HG03520 (cell line): ENCODE results near the gene CAPS2.

ENCODE experiments used
- ATAC-seq: cut with Tn5 transposase; IDR thresholded peaks from one replicate; pipeline ENCODE4 v1.9.1; 2021; ENCODE audit warnings: mild to moderate bottlenecking, moderate library complexity; ENCODE audit not compliant: unreplicated experiment

The CAPS2 gene

DNA sequence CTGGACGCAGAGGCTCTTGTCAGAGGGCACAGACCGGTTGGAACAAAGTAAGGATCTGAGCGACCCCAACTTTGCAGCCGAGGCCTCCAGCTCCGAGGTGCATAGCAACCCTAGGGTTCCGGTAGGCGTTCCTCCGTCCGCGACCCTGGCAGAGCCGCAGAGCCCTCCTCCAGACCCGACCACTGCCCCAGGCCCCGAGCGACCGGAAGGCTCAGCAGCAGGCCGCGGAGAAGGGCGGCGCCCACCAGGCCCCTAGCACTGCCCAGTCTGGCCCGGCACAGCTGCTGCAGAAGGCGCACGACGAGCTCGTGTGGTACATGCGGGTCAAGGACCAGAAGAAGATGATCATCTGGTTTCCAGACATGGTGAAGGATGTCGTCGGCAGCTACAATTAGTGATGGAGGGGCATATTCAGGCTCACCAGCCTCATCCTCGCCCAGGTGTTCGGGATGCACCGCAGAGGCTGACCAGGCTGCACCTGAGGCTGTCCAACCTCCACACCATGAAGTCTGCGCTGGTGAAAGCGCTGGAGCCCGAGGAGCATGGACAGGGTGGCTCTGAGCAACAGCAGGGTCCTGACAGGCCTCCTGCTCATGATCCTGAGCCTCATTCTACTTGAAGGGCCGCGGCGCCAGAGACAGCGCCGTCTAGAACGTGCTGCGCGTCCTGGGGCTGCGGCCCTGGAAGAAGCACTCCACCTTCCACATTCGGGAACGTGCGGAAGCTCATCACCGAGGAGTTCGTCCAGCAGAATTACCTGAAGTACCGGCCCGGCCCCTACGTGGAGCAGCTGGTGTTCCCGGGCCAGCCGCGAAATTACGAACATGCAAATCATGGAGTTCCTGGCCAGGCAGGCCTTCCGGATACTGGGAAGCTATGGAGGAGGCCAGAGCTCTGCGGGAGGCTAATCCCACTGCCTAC lies 24.5 kb downstream of the CAPS2 start:
- no peak for ATAC-seq

DNA sequence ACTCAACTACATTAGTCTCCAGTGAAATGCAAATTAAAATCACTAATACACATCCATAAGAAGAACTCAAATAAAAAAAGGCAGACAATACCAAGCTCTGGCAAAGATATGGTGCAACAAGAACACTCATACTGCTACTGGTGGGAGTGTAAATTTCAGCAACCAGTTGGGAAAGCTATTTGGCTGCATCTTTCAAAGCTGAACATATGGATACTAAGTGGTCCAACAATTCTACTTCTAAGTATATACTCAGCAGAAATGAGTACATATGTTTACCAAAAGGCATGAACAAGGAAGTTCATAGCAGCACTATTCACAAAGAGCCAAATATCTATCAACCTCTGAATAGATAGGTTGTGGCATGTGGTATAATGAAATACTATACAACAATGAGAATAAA lies 27.3 kb downstream of the CAPS2 start:
- no peak for ATAC-seq

DNA sequence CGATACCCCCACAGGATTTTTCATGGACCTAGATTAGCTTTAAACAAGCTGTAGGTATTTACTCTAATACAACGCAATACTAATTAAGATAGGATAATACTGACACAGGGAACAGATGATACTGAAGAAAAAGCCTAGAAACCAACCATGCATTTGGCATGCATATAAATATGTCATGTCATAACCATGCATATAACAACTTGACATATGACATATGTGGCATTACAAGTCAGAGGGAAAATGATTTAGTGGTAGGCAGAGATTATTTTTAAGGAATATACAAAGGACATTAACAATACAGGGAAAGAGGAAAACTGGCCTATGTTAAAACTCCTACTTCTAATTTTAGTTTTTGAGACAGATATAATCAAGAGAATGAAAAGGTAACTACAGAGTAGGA lies 27.9 kb downstream of the CAPS2 start:
- ATAC-seq = no peak

DNA sequence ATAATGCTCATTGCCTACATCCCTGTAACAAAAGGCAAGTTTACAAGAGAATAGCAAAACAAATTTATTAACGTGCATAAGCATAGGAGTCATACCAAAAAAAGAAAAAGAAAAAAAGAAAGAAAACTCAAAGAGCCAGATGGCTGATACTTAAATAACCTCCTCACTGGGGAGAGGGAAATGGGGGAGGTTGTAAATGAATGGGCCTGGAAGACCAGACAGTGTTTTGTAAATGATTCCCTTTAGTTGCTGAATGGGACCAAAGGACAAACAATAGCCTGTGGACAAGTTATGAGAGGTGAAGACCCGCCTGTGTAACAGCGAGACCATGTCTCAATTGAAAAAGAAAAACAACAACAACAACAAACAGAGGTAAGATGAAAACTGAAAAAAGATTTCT lies 35.3 kb downstream of the CAPS2 start:
- no peak for ATAC-seq

GRCh38 chr12:75294336-75294735 lies 35.8 kb downstream of the CAPS2 start:
- no peak for ATAC-seq

DNA sequence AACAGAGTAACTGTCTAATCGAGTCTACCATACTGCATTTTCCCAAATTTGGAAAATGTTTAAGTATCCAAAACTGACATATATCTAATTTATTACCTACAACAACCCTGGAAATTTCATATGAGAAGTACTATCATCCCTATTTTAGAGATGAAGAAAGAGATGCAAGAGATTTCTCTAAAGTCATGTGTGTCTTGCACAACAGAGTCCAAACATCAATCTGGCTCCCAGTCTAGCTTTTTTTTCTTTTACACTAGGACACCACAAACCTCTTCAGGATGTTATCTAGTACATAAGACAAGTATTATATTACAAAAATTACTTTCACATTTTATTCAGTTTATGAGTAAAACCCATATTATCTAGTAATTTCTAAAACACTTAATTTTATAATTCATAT lies 39.1 kb downstream of the CAPS2 start:
- no peak for ATAC-seq

- no peak for ATAC-seq
Observed at GRCh38 chr12:75289753-75290152, 40.4 kb downstream of the CAPS2 start.

DNA sequence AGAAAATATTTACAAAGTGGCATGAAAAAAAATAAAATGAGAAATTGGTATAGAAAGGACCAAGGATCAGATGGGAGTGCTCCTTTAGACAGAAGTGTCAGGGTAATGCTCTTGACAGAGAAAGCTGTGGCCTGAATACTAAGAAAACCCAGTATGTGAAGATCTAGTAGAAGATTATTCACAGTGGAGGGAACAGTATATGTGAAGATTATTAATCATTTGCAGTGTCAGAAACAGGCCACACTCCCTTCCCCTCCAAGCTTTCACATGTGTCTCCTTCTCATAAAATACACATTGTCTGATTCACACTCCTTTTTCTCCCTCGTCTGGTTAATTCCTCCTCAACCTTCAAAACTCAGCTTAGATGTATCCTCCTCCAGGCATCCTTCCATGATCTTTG lies 41.3 kb downstream of the CAPS2 start:
- ATAC-seq = no peak

DNA sequence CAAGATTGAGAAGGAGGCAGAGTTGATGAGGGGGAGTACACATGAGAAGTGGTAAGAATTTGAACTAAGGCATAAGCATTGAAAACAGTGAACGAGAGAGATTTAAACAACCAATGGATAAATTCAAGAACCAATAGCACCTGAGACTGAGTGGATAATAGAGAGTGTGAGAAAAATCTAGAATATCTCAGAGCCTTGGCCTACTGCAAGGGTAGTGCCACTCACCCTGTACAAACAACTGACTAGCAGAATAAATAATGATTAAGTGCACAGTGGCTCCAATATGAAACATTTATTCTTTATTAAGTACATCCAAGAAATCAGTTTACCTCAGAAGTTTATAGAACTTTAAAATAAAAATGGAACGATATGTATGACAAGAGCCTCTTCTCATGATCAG lies 54.4 kb downstream of the CAPS2 start:
- no peak for ATAC-seq

DNA sequence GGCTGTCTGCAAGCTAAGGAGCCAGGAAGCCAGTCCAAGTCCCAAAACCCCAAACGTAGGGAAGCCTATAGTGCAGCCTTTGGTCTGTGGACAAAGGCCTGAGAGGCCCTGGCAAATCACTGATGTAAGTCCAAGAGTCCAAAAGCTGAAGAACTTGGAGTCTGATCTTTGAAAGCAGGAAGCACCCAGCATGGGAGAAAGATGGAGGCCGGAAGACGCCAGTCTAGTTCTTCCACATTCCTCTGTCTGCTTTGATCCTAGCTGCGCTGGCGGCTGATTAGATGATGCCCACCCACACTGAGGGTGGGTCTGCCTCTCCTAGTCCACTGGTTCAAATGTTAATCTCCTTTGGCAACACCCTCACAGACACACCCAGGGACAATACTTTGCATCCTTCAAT lies 58.5 kb downstream of the CAPS2 start:
- no peak for ATAC-seq

DNA sequence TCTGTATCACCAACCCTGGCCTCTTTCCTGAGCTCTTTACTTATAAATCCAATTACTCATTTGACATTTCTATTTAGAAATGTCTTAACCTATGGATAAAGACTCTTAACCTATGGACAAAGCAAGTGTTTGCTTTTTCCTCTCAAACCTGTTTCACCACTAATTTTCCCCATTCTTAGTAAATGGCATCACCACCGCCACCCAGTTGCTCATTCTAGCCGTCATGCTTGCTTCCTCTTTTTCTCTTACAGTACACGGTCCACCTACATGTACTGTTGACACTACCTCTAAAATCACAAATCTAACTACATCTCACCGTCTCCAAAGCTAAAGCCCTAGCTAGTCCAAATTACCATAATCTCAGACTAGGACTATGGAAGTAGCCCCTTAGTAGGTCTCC lies 60.0 kb downstream of the CAPS2 start:
- ATAC-seq = peak; percentile 69

GRCh38 chr12:75269209-75269608 lies 60.9 kb downstream of the CAPS2 start:
- no peak for ATAC-seq

- ATAC-seq = no peak
Observed at GRCh38 chr12:75260316-75260715, 69.8 kb downstream of the CAPS2 start.

GRCh38 chr12:75259143-75259542 lies 71.0 kb downstream of the CAPS2 start:
- ATAC-seq = no peak

GRCh38 chr12:75257510-75257909 lies 72.6 kb downstream of the CAPS2 start:
- ATAC-seq = no peak

DNA sequence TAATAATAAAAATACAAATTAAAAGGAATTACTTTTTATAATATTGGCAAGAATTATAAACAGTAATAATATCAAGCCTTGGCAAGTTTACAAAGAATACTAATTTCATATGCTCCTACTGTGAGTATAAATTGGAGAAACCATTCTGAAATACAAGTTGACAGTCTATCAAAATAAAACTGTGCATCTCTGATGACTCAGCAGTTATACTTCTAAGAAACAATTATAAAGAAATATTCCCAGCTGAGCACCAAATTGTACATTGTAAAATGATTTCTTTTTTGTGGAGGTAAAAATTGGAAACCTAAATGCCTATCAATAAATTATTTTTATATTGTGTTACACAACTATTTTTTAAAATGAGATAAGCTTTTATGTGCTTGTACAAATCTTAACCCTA lies 85.0 kb downstream of the CAPS2 start:
- ATAC-seq = no peak

DNA sequence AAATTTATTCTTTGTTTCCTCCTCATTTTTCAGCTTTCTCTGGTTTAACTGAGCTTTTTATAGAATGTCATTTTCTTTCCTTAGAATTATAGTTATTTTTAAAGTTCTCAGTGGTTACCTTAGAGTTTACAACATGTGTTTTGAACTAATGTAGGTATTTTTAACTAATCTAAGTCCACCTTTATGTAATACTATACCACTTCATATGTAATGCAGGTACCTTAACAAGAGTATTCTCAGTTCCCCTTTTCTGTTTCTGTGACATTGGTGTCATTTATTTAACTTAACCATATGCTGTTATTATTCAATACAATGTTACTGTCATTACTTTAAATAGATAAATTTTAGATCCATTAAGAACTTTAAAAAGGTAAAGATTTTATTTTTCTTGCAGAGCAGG lies 90.1 kb downstream of the CAPS2 start:
- peak; percentile 89 for ATAC-seq

GRCh38 chr12:75236206-75236605 lies 93.9 kb downstream of the CAPS2 start:
- no peak for ATAC-seq

GRCh38 chr12:75227132-75227531 lies 103.0 kb downstream of the CAPS2 start:
- ATAC-seq = no peak
